Measurements from ENCODE around the gene DDIT3. TPM values are rescaled to one million over a fixed set of nuclear protein-coding genes. Genes with fewer than 3 reads are reported as not detected.

Gene DDIT3
- total RNA-seq, 1 experiment from 2014 or later: 14.1 TPM

GRCh38 chr12:57558864-57559263 lies 38.5 kb upstream of the DDIT3 start:
- no peak overlapping the region for H4K91ac ChIP-seq (ENCODE audit: insufficient read length, low read depth, low read length)
- H3K27me3 Mint-ChIP-seq (ENCODE audit: low read depth): no peaks in the 10 kb centered on the region
- no peak overlapping the region for H2BK20ac ChIP-seq (ENCODE audit: low read depth, low read length, poor library complexity, severe bottlenecking)
- no peak overlapping the region for H2BK15ac ChIP-seq (ENCODE audit: low read depth, low read length)
- no peak overlapping the region for H3K18ac ChIP-seq (ENCODE audit: insufficient read length, low read depth, low read length)
- no peak overlapping the region for H3K27ac Mint-ChIP-seq
- H3K23me2 ChIP-seq (ENCODE audit: insufficient read length, low read depth, low read length, poor library complexity, severe bottlenecking): no peaks in the 10 kb centered on the region
- H3K4ac ChIP-seq (ENCODE audit: low read depth, low read length): no peak overlapping the region
- H3K4me3 Mint-ChIP-seq: no peak overlapping the region
- H3K56ac ChIP-seq (ENCODE audit: insufficient read length, low read depth, low read length): no peak overlapping the region
- no peaks in the 10 kb centered on the region for H3K4me1 ChIP-seq (ENCODE audit: insufficient read depth, low read length)
- H3K36me3 Mint-ChIP-seq (ENCODE audit: insufficient read depth in 1 of 3, low read depth in 3 of 3): peaks cover 5 to 11% (median 11%) of the 10 kb centered on the region in 3 experiments; a peak in 6 of 7 replicates
- H3K27ac ChIP-seq (ENCODE audit: insufficient read length, low read depth, low read length): no peak overlapping the region
- H3K9me3 ChIP-seq (ENCODE audit: control insufficient read depth, low read depth, low read length): no peaks in the 10 kb centered on the region
- H3K9ac ChIP-seq (ENCODE audit: extremely low read depth, insufficient read length, low read length): no peak overlapping the region
- H3K79me2 ChIP-seq (ENCODE audit: insufficient read depth, low read length): peaks cover 3% of the 10 kb centered on the region; the same call in 1 of the 2 replicates
- no peak overlapping the region for H4K8ac ChIP-seq (replicated peaks; ENCODE audit: insufficient read length, low read depth, low read length)
- H4K20me1 ChIP-seq (ENCODE audit: control insufficient read depth, insufficient read depth, insufficient read length): no peaks in the 10 kb centered on the region
- no peak overlapping the region for H4K5ac ChIP-seq (ENCODE audit: insufficient read length, low read depth, low read length)
- no peak overlapping the region for H3K4me2 ChIP-seq (ENCODE audit: insufficient read depth, insufficient read length, low read length)
- H2BK12ac ChIP-seq (ENCODE audit: insufficient read length, low read depth, low read length): no peak overlapping the region
- no peak overlapping the region for H2BK5ac ChIP-seq (ENCODE audit: insufficient read length, low read length)
- H2AK5ac ChIP-seq (ENCODE audit: insufficient read length, low read length): no peak overlapping the region
- no peak overlapping the region for H3K23ac ChIP-seq (ENCODE audit: insufficient read length, low read depth, low read length)
- H3K14ac ChIP-seq (ENCODE audit: insufficient read depth, low read length): no peak overlapping the region
- DNase-seq: no peak
- peaks cover 3% of the 10 kb centered on the region for H3K79me1 ChIP-seq (ENCODE audit: insufficient read depth, low read depth, low read length, poor library complexity, severe bottlenecking)
- TF ChIP-seq, protein P1, sequence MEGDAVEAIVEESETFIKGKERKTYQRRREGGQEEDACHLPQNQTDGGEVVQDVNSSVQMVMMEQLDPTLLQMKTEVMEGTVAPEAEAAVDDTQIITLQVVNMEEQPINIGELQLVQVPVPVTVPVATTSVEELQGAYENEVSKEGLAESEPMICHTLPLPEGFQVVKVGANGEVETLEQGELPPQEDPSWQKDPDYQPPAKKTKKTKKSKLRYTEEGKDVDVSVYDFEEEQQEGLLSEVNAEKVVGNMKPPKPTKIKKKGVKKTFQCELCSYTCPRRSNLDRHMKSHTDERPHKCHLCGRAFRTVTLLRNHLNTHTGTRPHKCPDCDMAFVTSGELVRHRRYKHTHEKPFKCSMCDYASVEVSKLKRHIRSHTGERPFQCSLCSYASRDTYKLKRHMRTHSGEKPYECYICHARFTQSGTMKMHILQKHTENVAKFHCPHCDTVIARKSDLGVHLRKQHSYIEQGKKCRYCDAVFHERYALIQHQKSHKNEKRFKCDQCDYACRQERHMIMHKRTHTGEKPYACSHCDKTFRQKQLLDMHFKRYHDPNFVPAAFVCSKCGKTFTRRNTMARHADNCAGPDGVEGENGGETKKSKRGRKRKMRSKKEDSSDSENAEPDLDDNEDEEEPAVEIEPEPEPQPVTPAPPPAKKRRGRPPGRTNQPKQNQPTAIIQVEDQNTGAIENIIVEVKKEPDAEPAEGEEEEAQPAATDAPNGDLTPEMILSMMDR (conservative IDR thresholded peaks at IDR 0.05): no peak
- H3K27me3 ChIP-seq (ENCODE audit: insufficient read depth, low read length): no peaks in the 10 kb centered on the region
- H3T11ph ChIP-seq (ENCODE audit: low read length): no peak overlapping the region
- no peak overlapping the region for H2AFZ ChIP-seq (ENCODE audit: low read length)
- no peaks in the 10 kb centered on the region for H3K9me3 Mint-ChIP-seq
- WGBS (ENCODE audit: extremely low coverage, insufficient read length, low lambda C conversion rate): no CpG with 5 or more reads among the region's 4 CpGs
- peaks cover 7 to 11% of the 10 kb centered on the region in 2 experiments for H3K4me1 Mint-ChIP-seq
- H2BK120ac ChIP-seq (ENCODE audit: low read depth, low read length, poor library complexity, severe bottlenecking): no peak overlapping the region

All from H9 (cell line).